ENCODE measurements around the gene FGF14. TPM values are rescaled to one million over a fixed set of nuclear protein-coding genes. Genes with fewer than 3 reads are reported as not detected.
A peak's percentile ranks its signal among the peaks of the same experiment; 100 is the strongest.

FGF14 gene
- total RNA-seq, 1 experiment from 2014 or later, result not detected

- no peak for DNase-seq (ENCODE audit: low read depth)
Observed at GRCh38 chr13:101728021-101728420, 673.8 kb downstream of the FGF14 start.

- peak; percentile 27 for DNase-seq (ENCODE audit: low read depth)
Observed at GRCh38 chr13:101727118-101727517, 674.7 kb downstream of the FGF14 start.

DNA sequence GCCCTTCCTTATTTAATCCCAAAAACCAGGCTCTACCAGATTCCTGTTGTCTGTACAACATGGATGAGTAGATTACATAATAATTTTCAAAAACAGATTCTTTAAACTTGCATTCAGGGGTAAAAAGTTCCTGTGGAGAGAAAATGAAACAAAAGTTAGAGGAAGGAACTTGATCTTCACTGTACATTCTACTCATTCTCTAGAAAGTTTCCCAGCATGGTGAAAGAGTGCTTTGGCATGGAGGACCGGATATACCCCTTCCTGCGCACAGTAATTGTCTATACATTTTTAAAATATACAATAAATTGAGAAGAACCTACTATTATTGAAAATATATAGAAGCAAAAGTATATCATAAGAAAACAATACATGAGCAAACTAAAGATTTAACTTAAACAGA lies 675.2 kb downstream of the FGF14 start:
- no peak for DNase-seq (ENCODE audit: low read depth)

GRCh38 chr13:101718496-101718895 lies 683.4 kb downstream of the FGF14 start:
- no peak for DNase-seq (ENCODE audit: low read depth)

GRCh38 chr13:101717353-101717752 lies 684.5 kb downstream of the FGF14 start:
- DNase-seq (ENCODE audit: low read depth), result no peak

DNA sequence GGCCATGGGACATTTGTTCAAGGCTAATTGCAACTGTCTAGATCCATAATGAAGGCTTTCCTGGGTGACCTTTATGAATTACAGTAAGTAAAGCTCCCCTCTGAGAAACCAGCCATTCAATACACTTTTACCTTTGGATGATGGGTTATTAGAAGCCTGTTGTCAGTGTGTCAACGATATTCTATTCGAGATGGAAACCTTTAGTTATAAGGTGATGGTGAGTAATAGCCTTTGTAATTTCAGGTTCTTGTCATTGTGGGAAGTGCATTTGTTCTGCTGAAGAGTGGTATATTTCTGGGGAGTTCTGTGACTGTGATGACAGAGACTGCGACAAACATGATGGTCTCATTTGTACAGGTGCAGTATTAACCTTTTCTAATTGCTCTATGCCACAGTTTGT lies 687.7 kb downstream of the FGF14 start:
- no peak for DNase-seq (ENCODE audit: low read depth)

GRCh38 chr13:101712026-101712348 lies 689.9 kb downstream of the FGF14 start:
- no peak for DNase-seq (ENCODE audit: low read depth)

GRCh38 chr13:101711307-101712025 lies 690.4 kb downstream of the FGF14 start:
- no peak for DNase-seq (ENCODE audit: low read depth)

- DNase-seq (ENCODE audit: low read depth), result no peak
Observed at GRCh38 chr13:101709952-101710351, 691.9 kb downstream of the FGF14 start.

- no peak for DNase-seq (ENCODE audit: low read depth)
Observed at GRCh38 chr13:101708115-101708514, 693.7 kb downstream of the FGF14 start.

DNA sequence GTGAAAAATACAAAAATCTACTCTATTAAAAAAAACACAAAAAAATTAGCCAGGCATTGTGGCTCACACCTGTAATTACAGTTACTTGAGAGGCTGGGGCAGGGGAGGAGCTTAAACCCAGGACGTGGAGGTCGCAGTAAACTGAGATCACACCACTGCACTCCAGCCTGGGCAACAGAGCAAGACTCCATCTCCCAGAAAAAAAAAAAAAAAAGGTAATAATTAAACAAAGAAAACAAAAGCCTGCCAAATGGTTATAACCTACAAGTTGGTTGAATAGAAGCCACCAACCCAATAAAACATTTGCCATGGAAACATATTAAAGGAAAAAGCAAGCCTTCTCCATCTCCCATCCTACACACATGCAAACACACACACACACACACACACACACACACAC lies 694.2 kb downstream of the FGF14 start:
- DNase-seq (ENCODE audit: low read depth), result no peak

DNA sequence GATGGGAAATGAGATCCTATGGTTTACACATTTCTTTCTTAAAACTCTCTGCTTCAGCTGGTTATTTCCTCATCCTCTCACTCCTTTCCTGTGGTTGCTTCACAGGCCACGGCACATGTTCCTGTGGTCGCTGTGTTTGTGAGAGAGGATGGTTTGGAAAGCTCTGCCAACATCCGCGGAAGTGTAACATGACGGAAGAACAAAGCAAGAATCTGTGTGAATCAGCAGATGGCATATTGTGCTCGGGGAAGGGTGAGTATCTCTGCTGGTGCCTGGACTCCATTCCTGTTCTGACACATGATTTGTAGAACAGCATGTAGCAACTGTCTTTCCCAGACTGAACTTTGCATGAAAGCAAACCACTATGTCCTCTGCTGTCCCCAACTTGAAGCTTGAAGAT lies 695.2 kb downstream of the FGF14 start:
- peak; percentile 87 for DNase-seq (ENCODE audit: low read depth)

GRCh38 chr13:101703838-101704237 lies 698.0 kb downstream of the FGF14 start:
- DNase-seq (ENCODE audit: low read depth), result peak; percentile 7

DNA sequence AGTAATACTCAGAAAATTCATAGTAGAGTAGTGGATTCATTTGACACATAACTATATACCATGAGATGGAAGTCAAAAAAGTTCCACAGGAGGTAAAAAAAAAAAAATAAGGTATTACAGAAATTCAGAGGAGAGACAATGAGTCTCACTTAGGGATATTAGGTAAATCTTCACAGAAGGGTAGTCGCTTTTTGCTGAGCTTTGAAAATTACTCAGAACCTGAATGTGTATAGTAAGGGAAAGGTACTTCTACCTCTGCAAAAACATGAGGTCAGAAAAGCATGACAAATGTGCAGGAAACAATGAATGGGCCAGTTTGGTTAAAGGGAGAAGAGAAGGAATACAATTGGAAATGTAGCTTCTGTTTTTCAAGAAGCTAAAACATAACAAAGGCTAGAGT lies 698.8 kb downstream of the FGF14 start:
- no peak for DNase-seq (ENCODE audit: low read depth)

GRCh38 chr13:101700598-101700997 lies 701.2 kb downstream of the FGF14 start:
- no peak for DNase-seq (ENCODE audit: low read depth)

DNA sequence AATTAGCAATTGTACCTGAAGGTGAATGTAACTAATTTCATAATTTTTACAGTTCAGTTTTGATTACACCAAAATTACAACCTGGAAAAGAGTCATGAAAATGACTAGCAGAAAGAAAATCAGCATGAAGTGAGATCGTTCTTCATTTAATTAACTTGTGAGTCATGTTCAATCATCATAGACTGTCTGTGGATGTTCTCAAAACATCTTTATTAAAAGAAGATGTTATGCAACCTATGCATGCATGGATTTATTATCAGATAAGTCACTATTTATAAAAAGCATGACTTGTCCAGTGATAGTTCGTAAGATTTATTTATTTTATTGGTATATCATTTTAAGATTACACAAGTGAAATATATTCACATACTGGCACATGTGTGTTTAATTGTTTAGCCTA lies 703.4 kb downstream of the FGF14 start:
- no peak for DNase-seq (ENCODE audit: low read depth)

GRCh38 chr13:101697745-101698144 lies 704.1 kb downstream of the FGF14 start:
- DNase-seq (ENCODE audit: low read depth), result no peak

DNA sequence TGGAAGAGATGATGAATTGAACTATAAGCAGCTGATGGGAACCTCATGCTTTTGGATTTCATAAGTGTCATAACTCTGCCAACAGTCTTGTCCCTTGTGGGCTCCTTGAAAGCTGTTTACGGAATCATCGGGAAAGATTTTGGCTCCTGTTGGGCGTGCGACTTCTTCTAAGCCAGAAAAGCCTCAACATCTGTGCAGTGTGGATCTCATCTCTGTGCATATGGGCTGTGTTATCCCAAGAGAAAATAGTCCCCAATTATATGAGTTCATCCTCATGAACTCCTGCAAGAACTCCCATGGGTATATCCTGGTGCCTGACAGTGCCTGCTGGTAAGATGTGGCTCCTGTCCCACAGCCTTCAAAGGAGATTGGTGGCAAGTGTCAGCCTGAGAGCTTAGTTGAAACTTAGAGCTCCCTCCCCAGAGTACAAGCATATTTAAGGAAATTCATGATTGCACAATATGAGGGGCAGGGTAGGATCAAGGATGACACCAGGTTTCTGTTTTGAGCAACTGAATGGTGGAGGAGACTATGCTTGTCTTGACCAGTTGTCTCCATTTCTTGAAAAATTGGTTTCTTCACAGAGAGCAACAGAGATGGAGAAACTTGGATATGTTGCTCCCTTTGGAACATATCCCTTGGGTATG lies 705.9 kb downstream of the FGF14 start:
- no peak for DNase-seq (ENCODE audit: low read depth)

DNA sequence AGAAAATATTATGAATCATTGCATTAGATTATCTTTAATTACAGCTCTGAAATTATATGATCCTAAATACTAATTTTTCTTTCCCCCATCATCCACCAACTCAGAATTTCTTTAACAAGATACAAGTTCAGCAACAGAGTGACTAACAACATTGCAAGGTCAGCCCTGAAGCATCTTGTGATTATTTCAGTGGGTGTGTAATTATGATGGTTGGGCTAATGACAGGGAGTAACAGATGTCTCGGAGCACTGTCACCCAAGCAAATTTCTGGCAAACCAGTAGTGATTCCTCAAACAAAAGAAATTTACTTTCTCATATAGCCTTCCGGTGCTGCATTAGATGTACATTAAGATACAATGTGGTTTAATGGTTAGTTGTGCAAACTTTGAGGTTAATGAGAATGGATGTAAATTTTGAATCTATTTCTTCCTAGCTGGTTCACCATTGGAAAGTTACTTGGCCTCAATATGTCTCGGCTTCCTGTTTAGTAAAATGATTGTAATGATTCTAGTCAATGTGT lies 710.4 kb downstream of the FGF14 start:
- DNase-seq (ENCODE audit: low read depth), result no peak

DNA sequence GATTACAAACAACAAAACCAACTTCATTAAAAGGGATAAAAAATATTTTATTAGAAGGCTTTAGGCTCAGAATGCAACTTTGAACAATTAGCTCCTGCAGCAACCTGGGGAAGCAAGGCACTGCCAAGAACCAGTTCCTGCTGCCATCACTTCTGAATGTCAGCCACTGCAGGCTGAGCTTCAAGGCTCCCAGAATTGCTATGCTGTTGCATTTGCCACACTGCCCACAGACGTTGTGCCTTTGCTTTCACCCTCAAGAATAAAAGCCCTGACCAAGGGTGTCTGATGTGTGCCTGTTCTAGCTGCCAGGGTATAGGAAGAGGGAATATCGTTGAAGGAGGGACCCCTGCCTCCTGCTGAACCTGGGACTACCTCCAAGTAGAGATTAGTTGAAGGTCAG lies 711.0 kb downstream of the FGF14 start:
- no peak for DNase-seq (ENCODE audit: low read depth)

DNA sequence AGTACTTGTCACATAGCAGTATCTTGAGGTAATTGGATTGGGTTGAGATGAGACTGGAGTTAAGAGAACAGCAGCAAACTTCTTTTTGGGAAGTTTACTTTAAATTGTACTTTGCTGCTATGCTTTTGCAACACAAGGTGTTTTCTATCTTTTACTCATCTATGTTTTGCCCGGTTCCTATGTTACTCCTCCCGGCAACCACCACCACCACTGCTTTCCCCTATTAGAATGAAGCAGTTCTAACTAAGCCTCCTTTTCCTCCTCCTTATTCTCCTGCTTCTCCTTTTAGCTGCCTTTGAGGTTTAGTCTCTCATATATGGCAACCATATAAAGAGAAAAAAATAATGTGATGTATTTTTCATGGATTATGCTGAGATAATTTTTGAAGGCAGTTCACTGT lies 715.8 kb downstream of the FGF14 start:
- no peak for DNase-seq (ENCODE audit: low read depth)

DNA sequence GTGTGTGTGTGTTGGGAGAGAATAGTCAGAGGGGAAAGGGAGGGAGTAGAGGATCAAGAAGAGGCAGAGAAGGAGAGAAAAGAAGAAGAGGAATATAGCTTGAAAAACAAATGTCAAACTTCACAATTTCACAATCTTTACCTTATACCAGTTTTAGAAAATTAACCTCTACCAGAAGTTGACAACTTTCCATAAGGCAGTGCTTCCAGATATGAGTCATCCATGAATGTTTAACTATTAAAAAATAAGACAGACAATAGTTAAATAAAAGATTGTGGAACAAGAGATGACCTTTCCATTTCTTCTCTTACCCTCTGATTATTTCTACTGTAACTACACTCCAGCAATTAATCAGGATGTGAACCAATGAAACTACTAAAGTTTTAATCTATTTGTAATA lies 720.0 kb downstream of the FGF14 start:
- DNase-seq (ENCODE audit: low read depth), result peak; percentile 16

GRCh38 chr13:101673360-101674105 lies 728.3 kb downstream of the FGF14 start:
- peak; percentile 34 for DNase-seq (ENCODE audit: low read depth)

All from M059J (cell line).